ENCODE measurements around the gene SLC38A10. TPM values are rescaled to one million over a fixed set of nuclear protein-coding genes. Genes with fewer than 3 reads are reported as not detected.

SLC38A10 gene
- total RNA-seq, 1 donor from 2014 or later = 61.6 TPM

DNA sequence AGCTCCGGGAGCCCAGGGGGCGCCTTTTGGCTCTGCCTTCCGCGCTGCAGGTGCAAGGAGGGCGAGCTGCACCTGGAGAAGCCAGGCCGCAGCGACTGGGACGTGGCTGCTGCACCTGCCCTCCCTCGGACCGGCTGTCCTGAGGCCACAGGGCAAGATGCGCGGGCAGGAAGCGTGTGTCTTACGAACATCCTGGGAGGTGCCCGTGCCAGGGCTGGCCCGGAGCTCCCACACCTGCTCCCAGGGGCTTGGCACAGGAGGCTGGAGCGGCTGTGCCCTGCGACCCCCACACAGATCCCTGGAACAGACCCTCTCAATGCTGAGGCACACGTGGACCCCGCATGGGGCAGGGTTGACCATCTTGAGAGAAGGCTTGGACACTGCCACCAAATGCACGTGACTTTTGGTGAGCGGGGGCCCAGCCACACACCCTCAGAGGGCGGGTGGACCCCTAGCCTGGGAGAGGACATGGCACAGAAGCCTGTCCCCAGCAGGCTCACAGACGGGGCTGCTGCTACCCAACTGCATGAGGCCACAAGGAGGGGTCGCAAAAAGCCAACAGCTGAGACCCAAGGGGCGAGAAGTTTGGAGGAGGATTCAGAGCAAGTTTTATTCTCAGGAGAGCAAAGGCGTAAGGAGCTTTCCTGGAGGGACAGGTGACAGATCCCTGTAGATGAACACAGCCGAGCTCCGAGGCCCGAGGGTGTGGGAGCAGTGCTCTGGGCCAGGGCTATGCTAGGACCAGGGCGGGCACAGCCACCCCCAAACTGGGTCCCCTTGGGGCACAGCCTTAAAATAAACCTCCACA, 44.6 kb downstream of the SLC38A10 start:
- ATAC-seq (no peak), DNase-seq (ENCODE audit: low spot score) (no peak)
- intact Hi-C loops (cut with DNase I) = loop anchor here (10.0 kb wide), 1 partner anchor 354 kb away; no protein-coding TSS in a partner anchor

DNA sequence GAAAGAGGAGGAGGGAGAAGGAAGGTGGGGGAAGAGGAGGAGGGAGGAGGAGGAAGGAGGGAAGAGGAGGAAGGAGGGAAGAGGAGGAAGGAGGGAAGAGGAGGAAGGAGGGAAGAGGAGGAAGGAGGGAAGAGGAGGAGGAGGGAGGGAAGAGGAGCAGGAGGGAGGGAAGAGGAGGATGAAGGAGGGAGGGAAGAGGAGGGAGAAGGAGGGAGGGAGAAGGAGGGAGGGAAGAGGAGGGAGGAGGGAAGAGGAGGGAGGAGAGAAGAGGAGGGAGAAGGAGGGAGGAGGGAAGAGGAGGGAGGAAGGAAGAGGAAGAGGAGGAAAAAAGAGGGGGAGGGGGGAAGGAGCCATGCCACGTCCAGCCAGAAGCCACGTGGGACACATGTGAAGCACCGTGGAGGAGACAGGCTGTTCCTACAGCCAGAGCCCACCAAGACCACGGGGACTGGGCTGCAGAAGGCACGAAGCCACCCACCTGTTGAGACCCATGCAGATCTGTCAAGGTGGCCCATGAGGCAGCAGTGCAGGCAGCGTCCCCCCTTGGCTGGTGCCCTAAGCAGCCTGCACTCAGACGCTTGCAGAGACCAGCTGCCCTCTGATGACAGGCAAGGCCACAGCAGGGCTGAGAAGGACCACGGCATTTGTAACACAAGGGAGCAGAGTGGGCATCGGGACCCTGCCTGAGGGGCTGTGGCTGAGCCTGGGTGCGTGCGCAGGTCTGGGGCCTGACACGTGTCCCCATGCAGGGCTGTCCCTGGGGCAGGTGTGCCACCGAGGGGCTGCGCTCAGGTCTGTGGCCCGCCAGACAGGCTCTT, 45.7 kb downstream of the SLC38A10 start:
- no peak for ATAC-seq
- intact Hi-C loops (cut with DNase I) = loop anchor here (10.0 kb wide), 1 partner anchor 355 kb away; no protein-coding TSS in a partner anchor
- no peak for DNase-seq (ENCODE audit: low spot score)

DNA sequence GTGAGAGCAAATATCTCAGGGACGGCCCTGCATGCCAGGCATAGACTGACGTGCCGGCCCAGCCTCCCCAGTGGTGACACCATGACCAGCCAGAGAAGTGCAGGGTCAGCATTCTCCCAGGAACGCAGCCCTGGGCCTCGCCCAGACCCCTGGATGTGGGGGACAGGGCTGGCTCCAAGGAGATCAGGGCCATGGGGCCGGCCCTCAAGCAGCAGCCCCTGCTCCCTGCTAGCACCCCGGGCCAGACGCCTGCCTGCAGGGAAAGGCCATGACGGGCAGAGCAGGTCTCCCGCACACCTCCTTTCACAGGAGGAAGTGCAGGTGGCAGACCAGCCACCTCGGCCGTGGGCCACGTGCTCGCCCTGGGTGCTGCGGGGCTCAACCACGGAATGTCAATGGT, 46.5 kb downstream of the SLC38A10 start:
- intact Hi-C loops (cut with DNase I) = no loop called here
- ATAC-seq (no peak), DNase-seq (ENCODE audit: low spot score) (no peak)

DNA sequence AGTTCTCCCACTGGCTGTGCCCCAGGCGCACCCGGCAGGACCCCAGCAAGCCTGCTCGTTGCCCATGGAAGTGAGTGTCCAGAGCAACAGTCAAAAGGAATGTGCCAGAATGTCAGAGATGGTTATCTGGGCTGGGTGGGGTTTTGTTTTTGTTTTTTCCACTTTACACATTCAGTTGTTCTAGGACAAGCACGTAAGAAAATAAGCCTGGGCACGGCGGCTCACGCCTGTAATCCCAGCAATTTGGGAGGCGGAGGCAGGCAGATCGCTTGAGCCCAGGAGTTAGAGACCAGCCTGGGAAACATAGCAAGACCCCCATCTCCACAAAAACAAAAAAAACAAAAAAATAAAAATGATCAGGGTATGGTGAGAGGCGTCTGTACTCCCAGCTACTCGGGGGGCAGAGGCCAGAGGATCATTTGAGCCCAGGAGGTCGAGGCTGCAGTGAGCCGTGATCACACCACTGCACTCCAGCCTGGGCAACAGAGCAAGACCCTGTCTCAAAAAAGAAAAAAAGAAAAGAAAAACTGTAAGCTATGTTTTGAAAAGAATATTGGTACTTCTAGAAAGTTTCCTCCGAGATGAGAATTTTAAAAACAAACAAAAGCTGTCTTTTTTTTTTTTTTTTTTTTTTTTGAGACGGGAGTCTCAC, 47.6 kb downstream of the SLC38A10 start:
- DNase-seq (ENCODE audit: low spot score) (no peak), ATAC-seq (no peak)
- intact Hi-C loops (cut with DNase I) = no loop called here

DNA sequence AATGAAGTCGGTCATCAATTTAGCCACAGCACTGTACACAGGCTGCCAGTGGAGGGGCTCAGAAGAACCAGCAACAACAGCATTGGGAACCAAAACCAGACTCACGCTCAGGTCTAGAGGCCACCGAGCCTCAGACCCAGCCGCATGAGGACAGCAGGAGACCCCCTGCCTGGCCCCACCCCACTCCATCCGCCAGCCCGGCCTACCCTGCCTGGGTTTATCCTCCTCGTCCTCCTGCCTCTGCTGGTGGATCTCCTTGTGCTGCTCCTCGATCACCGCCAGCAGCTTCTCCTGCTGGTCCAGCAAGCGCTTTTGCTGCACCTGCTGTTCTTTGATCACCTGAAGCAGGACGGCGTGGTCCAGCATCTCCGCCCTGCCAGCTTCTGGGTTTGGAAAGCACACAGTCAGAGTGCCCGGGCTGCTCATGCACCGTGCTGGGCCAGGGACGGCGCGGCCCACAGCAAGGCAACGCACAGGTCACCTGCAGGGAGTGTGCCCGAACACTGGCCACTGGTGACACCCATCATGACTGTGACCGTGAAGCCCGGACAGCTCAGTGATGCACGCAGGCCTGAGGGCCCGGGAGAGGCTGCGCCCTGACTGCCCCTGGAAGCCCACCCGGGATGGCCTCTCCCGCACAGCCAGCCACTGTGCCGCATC, 48.3 kb downstream of the SLC38A10 start:
- no peak for ATAC-seq
- intact Hi-C loops (cut with DNase I) = no loop called here
- no peak for DNase-seq (ENCODE audit: low spot score)

DNA sequence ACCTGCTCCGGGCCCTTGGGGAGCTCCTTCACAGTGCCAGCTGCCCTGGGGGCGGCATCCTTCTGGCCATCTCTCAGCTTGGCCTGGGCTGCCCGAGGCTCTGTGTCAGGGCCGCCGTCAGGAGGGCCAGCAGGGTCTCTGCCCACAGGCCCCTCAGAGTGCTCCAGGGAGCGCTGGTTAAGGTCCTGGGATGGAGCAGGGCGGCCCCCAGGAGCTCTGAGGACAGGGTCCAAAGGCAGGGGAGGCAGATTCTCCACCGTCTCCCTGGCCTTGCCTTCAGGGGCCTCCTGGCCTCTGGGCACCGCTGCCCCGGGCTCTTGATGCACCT, 48.8 kb downstream of the SLC38A10 start:
- DNase-seq (ENCODE audit: low spot score) = no peak
- intact Hi-C loops (cut with DNase I) = no loop called here
- ATAC-seq = peak; percentile 5

DNA sequence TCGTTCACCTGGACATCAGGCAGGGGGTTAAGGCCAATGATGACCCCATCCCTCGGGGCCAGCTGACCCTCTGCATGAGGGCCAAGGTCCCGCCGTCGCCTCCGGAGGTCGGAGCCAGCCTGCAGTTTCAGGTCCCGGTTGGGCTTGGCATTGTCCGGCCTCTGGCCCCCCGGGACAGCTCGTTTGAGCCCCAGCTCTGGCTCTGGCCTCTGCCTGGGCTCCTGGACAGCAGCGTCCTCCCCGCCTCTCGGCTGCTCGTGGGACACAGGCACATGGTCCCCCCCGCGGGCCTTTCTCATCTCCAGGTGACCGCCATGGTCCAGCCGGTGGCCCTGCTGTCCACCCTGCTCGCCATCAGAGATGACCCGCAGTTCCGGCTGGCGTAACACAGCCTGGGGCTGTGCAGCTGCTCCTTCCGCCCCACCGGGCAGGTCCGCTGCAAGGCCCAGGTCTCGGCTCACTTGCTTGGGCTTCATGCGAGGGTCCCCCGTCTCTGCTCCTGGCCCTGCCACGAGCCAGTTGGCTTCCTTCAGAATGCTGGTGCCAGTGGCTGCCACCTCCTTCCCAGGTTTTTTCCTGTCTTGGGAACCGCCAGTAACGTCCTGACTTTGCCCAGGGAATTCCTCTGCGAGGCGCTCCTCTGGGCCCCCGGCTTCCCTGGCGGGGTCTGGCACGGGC, 49.3 kb downstream of the SLC38A10 start:
- intact Hi-C loops (cut with DNase I) = no loop called here
- no peak for DNase-seq (ENCODE audit: low spot score)
- no peak for ATAC-seq

DNA sequence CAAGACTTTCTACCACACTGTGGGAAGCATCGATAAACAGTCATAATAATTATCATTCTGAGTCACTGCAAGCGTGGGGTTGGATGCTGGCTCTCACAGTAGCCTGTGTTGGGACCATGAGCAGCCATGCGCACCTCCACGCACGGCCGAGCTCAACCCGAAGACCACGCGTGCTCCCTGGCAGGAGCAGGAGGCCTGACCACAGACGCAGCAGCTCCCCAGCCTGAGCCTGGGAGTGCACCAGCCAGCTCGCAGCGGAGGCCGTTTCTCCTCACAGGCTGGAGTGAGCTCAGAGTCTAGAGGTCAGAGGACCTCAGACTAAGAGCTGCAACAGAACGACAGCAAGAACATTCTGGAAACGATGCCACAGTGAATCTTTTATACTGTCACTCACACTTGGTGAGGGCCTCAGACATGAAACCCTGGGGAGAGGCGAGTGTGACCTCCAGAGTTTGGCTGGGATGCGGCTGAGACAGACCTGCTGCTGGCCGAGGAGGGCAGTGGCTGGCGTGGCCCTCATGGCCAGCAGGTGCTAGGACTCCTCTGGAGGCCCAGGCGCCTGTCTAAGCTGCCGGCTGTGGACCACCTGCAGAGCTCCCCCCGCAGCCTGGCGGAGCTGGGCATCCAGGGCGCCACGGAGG, 50.0 kb downstream of the SLC38A10 start:
- intact Hi-C loops (cut with DNase I) = no loop called here
- DNase-seq (ENCODE audit: low spot score) (no peak), ATAC-seq (no peak)

DNA sequence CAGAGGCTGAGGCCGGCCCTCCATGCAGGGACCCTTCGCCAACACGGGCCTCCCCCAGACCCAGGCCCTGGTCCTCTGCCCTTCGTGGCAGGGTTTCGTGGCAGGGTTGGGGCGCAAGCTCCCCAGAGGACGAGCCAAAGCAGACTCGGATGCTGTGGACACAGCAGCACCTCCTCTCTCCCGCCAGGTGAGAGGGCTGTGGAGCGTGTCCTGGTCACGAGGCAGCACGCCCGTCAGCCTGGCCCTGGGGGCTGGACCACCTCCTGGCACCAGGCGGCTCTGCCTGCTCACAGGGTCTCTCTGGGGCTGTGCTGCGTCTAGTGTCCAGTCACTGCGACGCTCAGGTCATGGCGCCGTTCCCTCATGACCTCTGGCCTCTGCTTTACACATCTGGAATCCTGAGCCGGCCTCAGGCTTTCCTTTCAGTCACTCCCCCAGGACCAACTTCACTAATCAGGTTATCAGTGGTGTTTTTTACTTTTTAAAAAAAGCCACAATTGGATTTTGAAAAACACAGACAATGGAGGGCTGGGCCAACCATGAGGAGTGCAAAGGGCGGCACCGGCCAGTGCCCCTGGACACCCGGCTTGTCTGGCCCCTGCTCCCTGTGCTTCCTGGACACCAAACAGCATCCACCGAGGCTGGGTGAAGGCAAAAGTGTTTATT, 50.6 kb downstream of the SLC38A10 start:
- intact Hi-C loops (cut with DNase I) = no loop called here
- DNase-seq (ENCODE audit: low spot score) (no peak), ATAC-seq (peak; percentile 10)

DNA sequence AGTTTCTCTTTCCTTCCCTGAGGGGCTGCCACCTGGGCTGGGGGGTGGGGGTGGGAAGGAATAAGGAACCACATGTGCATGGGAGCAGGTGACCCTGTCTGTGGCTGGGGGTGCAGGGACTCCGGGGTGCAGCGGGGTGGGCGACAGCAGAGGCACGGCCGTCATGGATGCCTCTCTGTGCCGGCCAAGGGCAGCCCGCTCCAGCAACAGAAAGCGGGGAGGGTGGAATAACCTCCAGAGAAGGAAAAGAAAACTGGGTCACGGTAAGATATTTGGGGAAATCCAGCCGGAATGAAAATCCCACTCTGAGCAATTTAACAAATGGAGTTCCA, 51.8 kb downstream of the SLC38A10 start:
- DNase-seq (ENCODE audit: low spot score) (no peak), ATAC-seq (no peak)
- intact Hi-C loops (cut with DNase I) = no loop called here

DNA sequence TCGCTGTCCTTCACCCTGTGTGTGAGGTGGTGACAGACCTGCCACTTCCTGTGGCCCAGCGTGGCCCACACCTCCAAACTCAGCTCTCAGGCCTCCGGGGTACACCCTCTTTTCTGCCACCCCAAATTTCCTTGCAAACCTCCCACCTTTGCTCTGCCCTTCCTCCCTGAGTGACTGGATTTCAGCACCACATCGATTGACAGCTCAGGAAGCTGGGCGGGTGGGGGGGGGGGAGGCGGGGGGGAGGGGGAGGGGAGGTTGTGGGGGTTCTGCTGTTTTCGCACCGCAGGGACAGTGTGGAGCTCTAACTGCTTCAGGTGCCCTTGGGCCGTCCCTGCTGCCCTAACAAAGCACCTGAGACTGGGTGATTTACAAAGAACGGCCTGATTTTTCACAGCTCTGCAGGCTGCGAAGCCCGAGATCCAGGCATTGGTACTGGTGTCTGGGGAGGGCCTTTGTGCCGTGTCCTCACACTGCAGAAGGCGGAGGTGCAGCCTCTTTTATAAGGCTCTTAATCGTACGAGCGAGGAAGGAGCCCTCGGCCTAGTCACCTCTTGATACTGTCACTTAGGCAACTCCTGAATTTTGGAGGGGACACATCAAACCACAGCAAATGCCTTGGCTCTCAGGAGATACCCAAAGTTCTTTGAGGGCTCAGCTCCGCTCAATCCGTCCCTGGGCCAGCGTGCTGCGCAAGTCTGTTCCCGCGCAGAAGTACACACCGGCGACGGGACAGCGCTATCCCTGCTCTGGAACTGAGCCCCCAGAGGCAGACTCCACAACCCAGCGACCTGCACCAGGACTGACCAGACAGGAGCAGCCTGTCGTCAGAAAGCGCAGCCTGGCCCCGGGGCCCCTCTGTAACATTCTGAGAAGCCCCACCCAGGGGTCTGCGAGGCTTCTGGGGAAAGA, 52.4 kb downstream of the SLC38A10 start:
- DNase-seq (ENCODE audit: low spot score) = no peak
- ATAC-seq = no peak
- intact Hi-C loops (cut with DNase I) = no loop called here

DNA sequence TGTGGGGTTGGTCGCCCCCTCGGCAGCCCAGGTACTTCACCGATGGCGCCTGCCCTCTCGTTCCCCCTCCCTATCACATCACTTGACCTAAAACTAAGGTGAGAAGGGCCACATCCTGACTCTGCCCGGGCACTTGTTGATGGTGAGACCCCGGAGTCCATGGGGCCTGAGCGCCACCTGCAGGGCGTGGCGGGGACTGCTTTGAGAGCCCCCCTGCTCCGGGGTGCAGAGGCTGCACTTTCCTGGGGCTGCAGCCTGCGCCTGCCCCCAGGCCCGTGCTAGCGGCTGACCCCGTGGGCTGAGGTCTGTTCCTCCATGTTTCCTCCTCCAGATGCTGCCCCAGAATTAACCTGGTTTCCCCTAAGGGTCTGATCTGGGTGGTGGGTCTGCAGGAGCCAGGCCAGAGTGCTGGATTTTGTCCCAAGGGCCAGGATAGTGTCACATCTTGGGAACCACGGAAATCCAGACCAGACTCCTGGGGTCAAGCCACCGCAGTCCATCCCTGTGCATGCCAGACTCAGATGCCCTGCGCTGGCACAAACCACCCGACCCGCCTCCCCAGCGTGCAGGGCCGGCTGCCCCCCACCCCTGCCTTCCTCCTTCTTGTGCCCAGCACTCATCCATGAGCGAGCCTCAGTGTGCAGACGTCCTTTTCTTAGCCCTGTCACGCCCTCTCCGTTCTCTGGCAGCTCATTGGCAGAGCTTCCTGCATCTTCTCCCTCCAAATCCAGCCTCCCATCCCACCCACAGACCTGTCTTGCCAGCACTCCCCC, 53.3 kb downstream of the SLC38A10 start:
- intact Hi-C loops (cut with DNase I) = no loop called here
- no peak for ATAC-seq
- DNase-seq (ENCODE audit: low spot score) = peak; percentile 82

DNA sequence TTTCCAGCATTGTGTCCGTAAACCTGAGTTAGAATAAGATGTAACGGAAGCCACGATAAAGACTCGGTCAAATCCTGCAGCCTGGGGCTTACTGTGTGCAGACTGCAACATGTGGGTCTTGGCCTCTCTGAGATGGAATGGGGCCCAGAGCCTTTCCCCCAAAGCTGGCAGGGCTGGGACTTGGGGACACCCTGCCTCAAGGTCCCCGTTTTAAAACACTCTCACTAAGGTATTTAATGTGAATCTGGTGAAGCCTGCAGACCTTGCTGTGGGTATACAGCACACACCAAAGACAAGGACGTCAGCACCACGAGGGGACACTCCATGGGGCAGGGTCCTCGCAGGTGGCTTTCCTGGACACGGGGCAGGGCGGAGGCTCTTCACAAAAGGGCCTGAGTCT, 53.9 kb downstream of the SLC38A10 start:
- ATAC-seq = no peak
- no peak for DNase-seq (ENCODE audit: low spot score)
- intact Hi-C loops (cut with DNase I) = no loop called here

DNA sequence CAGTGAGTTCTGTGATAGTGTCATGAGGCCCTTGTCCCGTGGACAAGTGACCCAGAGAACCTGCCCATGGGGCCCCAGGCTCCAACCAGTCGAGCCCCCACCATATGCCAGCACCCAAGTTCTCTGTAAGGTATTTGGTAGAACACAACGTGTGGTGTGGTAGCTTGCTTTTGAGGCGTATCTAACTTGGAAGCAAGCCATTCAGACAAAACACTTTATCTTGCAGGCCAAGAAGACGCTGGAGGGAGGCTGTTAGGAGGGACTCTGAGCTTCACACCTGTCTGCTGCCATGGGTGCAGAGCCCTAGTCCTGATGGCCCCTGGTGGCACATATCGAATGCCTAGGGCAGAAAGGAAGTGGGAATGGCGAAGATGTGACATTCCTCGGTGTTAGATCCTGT, 54.3 kb downstream of the SLC38A10 start:
- intact Hi-C loops (cut with DNase I) = no loop called here
- DNase-seq (ENCODE audit: low spot score) (no peak), ATAC-seq (no peak)

DNA sequence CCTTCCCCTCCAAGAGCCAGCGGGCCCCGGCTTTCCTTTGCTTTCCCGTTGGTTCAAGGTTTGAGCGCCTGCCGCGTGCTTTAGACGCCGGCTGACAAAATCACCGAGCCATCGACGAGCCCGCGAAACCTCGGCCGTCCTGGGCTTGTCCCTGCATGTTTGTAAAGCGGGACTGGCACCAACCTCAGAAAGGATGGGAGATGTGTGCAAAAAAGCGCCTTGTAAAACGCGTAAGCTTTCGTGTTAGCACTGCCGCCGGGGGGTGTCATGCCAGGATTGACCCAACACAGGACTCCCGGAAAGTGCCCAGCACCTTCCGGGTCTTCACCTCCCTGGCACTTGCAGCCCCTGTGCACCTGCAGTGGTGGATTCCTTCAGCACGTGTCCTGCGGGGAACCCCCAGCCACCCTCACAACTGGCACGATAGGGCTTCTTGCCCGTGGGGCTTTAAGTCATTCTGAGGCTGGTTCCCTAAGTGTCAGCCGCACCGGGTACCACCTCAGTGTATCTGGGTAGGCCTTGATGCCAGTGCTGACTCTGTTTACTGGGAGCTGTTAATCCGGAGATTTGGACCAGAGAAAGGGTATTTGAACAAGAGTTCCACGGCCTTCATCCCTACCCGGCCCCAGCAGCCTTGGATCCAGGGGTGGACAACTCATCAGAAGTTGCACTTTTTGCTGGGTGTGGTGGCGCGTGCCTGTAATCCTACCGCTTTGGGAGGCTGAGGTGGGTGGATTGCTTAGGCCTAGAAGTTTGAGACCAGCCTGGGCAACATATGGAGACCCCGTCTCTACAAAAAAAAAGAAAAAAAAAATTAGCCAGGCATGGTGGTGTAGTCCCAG, 55.2 kb downstream of the SLC38A10 start:
- no peak for DNase-seq (ENCODE audit: low spot score)
- no peak for ATAC-seq
- intact Hi-C loops (cut with DNase I) = no loop called here
